Lung (tissue), 12 donors: ENCODE data around the gene RSRC1. TPM values are rescaled to one million over a fixed set of nuclear protein-coding genes. Genes with fewer than 3 reads are reported as not detected.

Source experiments
- ATAC-seq: fragments of 200-7000 bp; cut with Tn5 transposase; one replicate; pipeline ENCODE4 v1.9.1; 2020; ENCODE audit warnings: moderate number of reproducible peaks; ENCODE audit not compliant: insufficient read depth, low FRiP score
- DNase-seq, 3 donors: peaks; one replicate each; pipeline ENCODE4 v3.0.0-alpha.2; 2013 to 2017
- H3K27ac ChIP-seq, 2 donors: one replicate each; pipeline ENCODE4 v1.5.1; 2013; ENCODE audit warnings: mild to moderate bottlenecking in 2 of 2, moderate library complexity in 2 of 2, control low read depth in 1 of 2, inconsistent platforms in 1 of 2, low read depth in 1 of 2, low read length in 1 of 2
- H3K27me3 ChIP-seq, 3 donors: one replicate each; pipeline ENCODE4 v1.5.1; 2013; ENCODE audit warnings: low read length in 2 of 3; ENCODE audit not compliant: control insufficient read depth in 3 of 3, insufficient read depth in 3 of 3
- H3K36me3 ChIP-seq, 4 donors: one replicate each; pipeline ENCODE4 v1.5.1; 2013; ENCODE audit warnings: low read length in 4 of 4, mild to moderate bottlenecking in 1 of 4, moderate library complexity in 1 of 4; ENCODE audit not compliant: control insufficient read depth in 4 of 4, insufficient read depth in 4 of 4
- H3K4me1 ChIP-seq, 5 donors: one replicate each; pipeline ENCODE4 v1.5.1; 2013; ENCODE audit warnings: low read length in 5 of 5, mild to moderate bottlenecking in 2 of 5, moderate library complexity in 1 of 5; ENCODE audit not compliant: control insufficient read depth in 5 of 5, insufficient read depth in 5 of 5
- H3K4me3 ChIP-seq: one replicate; pipeline ENCODE4 v1.5.1; 2013; ENCODE audit warnings: mild to moderate bottlenecking, control low read depth, moderate library complexity
- H3K9ac ChIP-seq, 2 donors: one replicate each; pipeline ENCODE4 v1.5.1; 2013; ENCODE audit warnings: low read length in 2 of 2, control low read depth in 1 of 2; ENCODE audit not compliant: insufficient read depth in 1 of 2
- H3K9me3 ChIP-seq, 4 donors: one replicate each; pipeline ENCODE4 v1.5.1; 2013; ENCODE audit warnings: low read length in 3 of 4, mild to moderate bottlenecking in 1 of 4, moderate library complexity in 1 of 4; ENCODE audit not compliant: control insufficient read depth in 4 of 4, insufficient read depth in 3 of 4
- CTCF ChIP-seq: IDR thresholded peaks from 2 replicates; pipeline ENCODE4 v1.5.1; 2012; ENCODE audit warnings: mild to moderate bottlenecking; ENCODE audit errors: control extremely low read depth, extremely low read depth
- WGBS, 2 donors: extraction: QIAGEN DNeasy Blood & Tissue Kit; methylation state at CpG; one replicate each; pipeline ENCODE4 v1.1.7; 2013; 5-methylcytosine and 5-hydroxymethylcytosine counted together
- polyA plus RNA-seq, 2 donors: library from polyadenylated mRNA; stranded (reverse); fragments of 200-250 nt; gene quantifications; one replicate each; pipeline ENCODE4 v1.2.1, GENCODE V29; 2013
- total RNA-seq, 2 donors: library from RNA; depleted of rRNA in 1 of 2; stranded (reverse); fragments of >200 nt in 1 of 2; gene quantifications; one replicate each; pipeline ENCODE4 v1.2.1, GENCODE V29; 2014 to 2021
- donor health status: control.
- donor health status: control.
- donor health status: Bipolar disorder and iron deficiency.
- donor health status: healthy.
- donor health status: DM: yes; HTN: yes; CAD: no.

The RSRC1 gene
- total and polyA plus RNA-seq, 4 donors: 9.1 to 53.5 (median 17.0) TPM

DNA sequence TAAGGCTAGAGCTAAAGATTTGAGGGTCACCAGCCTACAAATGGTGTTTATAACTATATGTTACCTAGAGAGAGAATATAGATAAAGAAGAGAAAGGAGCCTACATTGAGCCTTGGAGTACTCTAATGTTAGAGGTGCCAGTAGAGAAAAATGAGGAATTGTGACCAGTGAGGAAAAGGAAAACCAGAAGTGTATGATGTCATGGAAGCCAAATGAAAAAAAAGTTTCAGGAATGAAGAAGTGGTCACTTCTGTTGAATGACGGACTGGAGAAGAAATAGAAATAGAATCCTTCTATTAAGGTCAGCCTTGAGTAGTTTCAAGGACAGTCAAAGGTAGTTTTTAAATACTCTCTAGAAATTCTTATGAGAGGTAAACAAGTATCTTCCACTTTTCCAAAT, 409.9 kb downstream of the RSRC1 start:
- TF ChIP-seq CTCF: no peak
- WGBS, 2 donors: 52 to 70% methylated on average over 1 of the region's 1 CpG
- Histone ChIP-seq H3K4me3 (no peak overlapping the region), H3K27ac (no peak overlapping the region), H3K36me3 (no peaks in the 10 kb centered on the region), H3K27me3 (no peaks in the 10 kb centered on the region), H3K4me1 (no peaks in the 10 kb centered on the region), H3K9me3 (peaks cover 0 to 2% (median 0%) of the 10 kb centered on the region in 4 donors), H3K9ac (no peak overlapping the region)
- DNase-seq (no peak), ATAC-seq (no peak)

DNA sequence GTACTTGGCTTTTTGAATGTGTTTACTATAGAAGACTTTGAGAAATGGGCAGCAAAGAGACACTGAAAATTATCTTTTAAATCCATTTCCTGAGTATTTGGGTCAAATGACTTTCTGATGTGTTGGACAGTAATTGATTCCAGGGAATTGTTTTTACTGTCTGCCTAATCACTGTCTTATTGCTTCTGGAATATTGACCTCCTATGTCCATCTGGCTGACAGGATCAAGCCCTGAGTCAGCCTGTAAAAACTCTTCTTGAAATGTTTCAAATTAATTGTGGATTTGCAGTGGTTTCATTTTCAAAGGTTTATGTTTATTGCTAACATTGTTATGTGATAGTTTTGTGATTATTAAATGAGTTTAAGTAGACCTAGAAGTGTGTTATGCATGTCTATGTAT, 410.5 kb downstream of the RSRC1 start:
- Histone ChIP-seq H3K27me3 (no peaks in the 10 kb centered on the region), H3K4me3 (no peak overlapping the region), H3K9ac (no peak overlapping the region), H3K9me3 (peaks cover 0 to 2% (median 0%) of the 10 kb centered on the region in 4 donors), H3K4me1 (no peaks in the 10 kb centered on the region), H3K27ac (no peak overlapping the region), H3K36me3 (no peaks in the 10 kb centered on the region)
- no peak for ATAC-seq
- no peak for DNase-seq
- TF ChIP-seq CTCF: no peak

GRCh38 chr3:158522221-158523136, 412.6 kb downstream of the RSRC1 start:
- 76 to 81% methylated on average over 4 of the region's 4 CpGs for WGBS, 2 donors
- Histone ChIP-seq H3K36me3 (no peaks in the 10 kb centered on the region), H3K27ac (no peak overlapping the region), H3K9me3 (no peaks in the 10 kb centered on the region), H3K27me3 (no peaks in the 10 kb centered on the region), H3K9ac (no peak overlapping the region), H3K4me1 (no peaks in the 10 kb centered on the region), H3K4me3 (no peak overlapping the region)
- DNase-seq (no peak), ATAC-seq (no peak)
- no peak for TF ChIP-seq CTCF
